CD4-positive, alpha-beta T cell (primary cell): Measurements from ENCODE around the gene TENT4A. TPM values are rescaled to one million over a fixed set of nuclear protein-coding genes. Genes with fewer than 3 reads are reported as not detected.

Experiments used
- ATAC-seq: fragments of 200-7000 bp; cut with Tn5 transposase; one replicate; pipeline ENCODE4 v1.10.0; 2022; ENCODE audit warnings: mild to moderate bottlenecking; ENCODE audit not compliant: poor library complexity
- CTCF ChIA-PET: fragments of 350-600 bp; sonication (Branson Sonifier 250); formaldehyde crosslinking; loops from one replicate; lab custom pipeline; 2021; ENCODE audit warnings: antibody characterized with exemption, inconsistent platforms; lab: Charles Lee
- POLR2A ChIA-PET: fragments of 350-600 bp; sonication (Branson Sonifier 250); formaldehyde crosslinking; loops from one replicate; lab custom pipeline; 2021; ENCODE audit warnings: antibody characterized with exemption, inconsistent platforms; lab: Charles Lee
- DNase-seq, 14 experiments: peaks; one replicate each; pipeline ENCODE4 v3.0.0-alpha.2; 2013 to 2020; ENCODE audit warnings: mixed read lengths in 2 of 14
- H3K27ac ChIP-seq, 2 donors: one replicate each; pipeline versions ENCODE4 v1.5.1 to v1.7.0; 2013; ENCODE audit warnings: low read length in 2 of 2, low read depth in 1 of 2, mild to moderate bottlenecking in 1 of 2
- H3K27me3 ChIP-seq, 2 experiments: 1 replicate in 1 of 2; 2 replicates in 1 of 2; pipeline versions ENCODE4 v1.6.1 to v1.7.0; 2013; ENCODE audit warnings: low read length in 2 of 2, control low read depth in 1 of 2, mild to moderate bottlenecking in 1 of 2, moderate library complexity in 1 of 2; ENCODE audit not compliant: insufficient read depth in 2 of 2, control insufficient read depth in 1 of 2
- H3K36me3 ChIP-seq: one replicate; pipeline ENCODE4 v1.6.1; 2013; ENCODE audit warnings: low read length, control low read depth; ENCODE audit not compliant: insufficient read depth
- H3K4me1 ChIP-seq: one replicate; pipeline ENCODE4 v1.6.1; 2013; ENCODE audit warnings: low read length, control low read depth; ENCODE audit not compliant: insufficient read depth
- H3K4me3 ChIP-seq: one replicate; pipeline ENCODE4 v1.5.1; 2013; ENCODE audit warnings: mild to moderate bottlenecking, low read length, moderate library complexity
- H3K9me3 ChIP-seq, 2 experiments: 1 replicate in 1 of 2; 2 replicates in 1 of 2; pipeline versions ENCODE4 v1.6.1 to v1.7.0; 2013; ENCODE audit warnings: low read length in 2 of 2, mild to moderate bottlenecking in 2 of 2, control low read depth in 1 of 2, moderate library complexity in 1 of 2; ENCODE audit not compliant: control insufficient read depth in 1 of 2, insufficient read depth in 1 of 2
- H3K27ac Mint-ChIP-seq: one replicate; pipeline ENCODE4 v1.8.0; 2020; ENCODE audit warnings: mixed read lengths
- H3K27me3 Mint-ChIP-seq: one replicate; pipeline ENCODE4 v1.8.0; 2021; ENCODE audit warnings: mixed read lengths
- H3K36me3 Mint-ChIP-seq: one replicate; pipeline ENCODE4 v1.8.0; 2021; ENCODE audit warnings: low read depth, mixed read lengths
- H3K4me1 Mint-ChIP-seq: one replicate; pipeline ENCODE4 v1.8.0; 2021; ENCODE audit warnings: low read depth, mixed read lengths
- H3K4me3 Mint-ChIP-seq: one replicate; pipeline ENCODE4 v1.8.0; 2020; ENCODE audit warnings: mild to moderate bottlenecking, mixed read lengths
- H3K9me3 Mint-ChIP-seq: one replicate; pipeline ENCODE4 v1.8.0; 2020; ENCODE audit warnings: mixed read lengths
- CTCF ChIP-seq: fragments of 200-600 bp; IDR thresholded peaks from one replicate; pipeline ENCODE4 v1.8.0; 2022; ENCODE audit warnings: antibody characterized with exemption, mild to moderate bottlenecking
- intact Hi-C, 2 experiments: fragments of 100-400 bp; cut with DNase I in 1 of 2; cut with micrococcal nuclease in 1 of 2; formaldehyde crosslinking; loops; one replicate each; pipeline versions ENCODE4 v1.15.1 to v1.9.0; 2023 to 2025; cut with DNase I, micrococcal nuclease
- total RNA-seq, 174 experiments: library from RNA in 2 of 174; stranded (reverse) in 2 of 174; gene quantifications; one replicate each; pipeline ENCODE4 v1.2.3 and lab custom pipeline; 2021 to 2026

TENT4A gene
- total RNA-seq, 2 experiments from 2014 or later, result 49.2 to 51.9 TPM

- H3K36me3 ChIP-seq, result no peaks in the 10 kb centered on the region
- Mint-ChIP-seq H3K9me3 (no peaks in the 10 kb centered on the region), H3K4me3 (no peak overlapping the region), H3K4me1 (peaks cover 5% of the 10 kb centered on the region), H3K27me3 (peaks cover 85% of the 10 kb centered on the region), H3K36me3 (no peaks in the 10 kb centered on the region), H3K27ac (no peak overlapping the region)
- DNase-seq (no peak), ATAC-seq (no peak)
- intact Hi-C loops, result no loop called here
- H3K27ac ChIP-seq, result no peak overlapping the region
- H3K4me3 ChIP-seq, result no peak overlapping the region
- CTCF ChIA-PET, result no interaction called here
- POLR2A ChIA-PET, result no interaction called here
- TF ChIP-seq CTCF, result no peak
- peaks cover 12 to 51% of the 10 kb centered on the region in 2 experiments for H3K27me3 ChIP-seq
- peaks cover 7% of the 10 kb centered on the region for H3K4me1 ChIP-seq
- H3K9me3 ChIP-seq, result peaks cover 0 to 3% of the 10 kb centered on the region in 2 experiments
Observed at GRCh38 chr5:6686501-6686900, 26.7 kb upstream of the TENT4A start.

- intact Hi-C loops, result no loop called here
- ATAC-seq (peak; percentile 39), DNase-seq (peak in 5 of 14 experiments; percentile 6 to 38 (median 17))
- Histone ChIP-seq H3K36me3 (no peaks in the 10 kb centered on the region), H3K9me3 (peaks cover 0 to 3% of the 10 kb centered on the region in 2 experiments), H3K27me3 (peaks cover 12 to 53% of the 10 kb centered on the region in 2 experiments), H3K4me3 (no peak overlapping the region), H3K4me1 (peaks cover 7% of the 10 kb centered on the region), H3K27ac (no peak overlapping the region)
- ChIA-PET POLR2A (no interaction called here), CTCF (no interaction called here)
- H3K4me1 Mint-ChIP-seq, result peaks cover 5% of the 10 kb centered on the region
- peaks cover 85% of the 10 kb centered on the region for H3K27me3 Mint-ChIP-seq
- TF ChIP-seq CTCF, result no peak
- H3K27ac Mint-ChIP-seq, result no peak overlapping the region
- no peaks in the 10 kb centered on the region for H3K36me3 Mint-ChIP-seq
- H3K4me3 Mint-ChIP-seq, result no peak overlapping the region
- H3K9me3 Mint-ChIP-seq, result no peaks in the 10 kb centered on the region
Observed at GRCh38 chr5:6686915-6687409, 26.3 kb upstream of the TENT4A start.

GRCh38 chr5:6687505-6687904 lies 25.7 kb upstream of the TENT4A start:
- POLR2A ChIA-PET, result no interaction called here

More at GRCh38 chr5:6687505-6687904, 25.7 kb upstream of the TENT4A start:
- no peaks in the 10 kb centered on the region for H3K36me3 ChIP-seq
- CTCF ChIA-PET, result no interaction called here
- H3K9me3 ChIP-seq, result peaks cover 0 to 3% of the 10 kb centered on the region in 2 experiments
- Mint-ChIP-seq H3K27me3 (peaks cover 87% of the 10 kb centered on the region), H3K27ac (no peak overlapping the region), H3K9me3 (no peaks in the 10 kb centered on the region), H3K36me3 (no peaks in the 10 kb centered on the region), H3K4me3 (no peak overlapping the region), H3K4me1 (peaks cover 5% of the 10 kb centered on the region)
- intact Hi-C loops, result no loop called here
- H3K27ac ChIP-seq, result no peak overlapping the region
- DNase-seq (no peak), ATAC-seq (no peak)
- H3K4me1 ChIP-seq, result peaks cover 7% of the 10 kb centered on the region
- no peak overlapping the region for H3K4me3 ChIP-seq
- H3K27me3 ChIP-seq, result peaks cover 12 to 54% of the 10 kb centered on the region in 2 experiments
- TF ChIP-seq CTCF, result no peak
